ENCODE measurements around the gene ORC3. TPM values are rescaled to one million over a fixed set of nuclear protein-coding genes. Genes with fewer than 3 reads are reported as not detected.
A peak's percentile ranks its signal among the peaks of the same experiment; 100 is the strongest.

The ORC3 gene
- 29.1 TPM for total RNA-seq
- 10 to 100 TPM; 20.2 to 26.5 (median 23.7) TPM for polyA plus RNA-seq (ENCODE audit: insufficient read depth in 1 of 8, insufficient read length in 8 of 8, low replicate concordance in 1 of 8)
- long read RNA-seq, donor 1, partial matches to known transcripts, result 0 of 4 reads
- long read RNA-seq, donor 1, other reads (novel, unspliced or antisense), result 0 of 4 reads
- long read RNA-seq, donor 2, result 0 reads
- long read RNA-seq, donor 3, partial matches to known transcripts, result 0 of 20 reads
- long read RNA-seq, donor 3, other reads (novel, unspliced or antisense), result 17 of 20 reads
- long read RNA-seq, donor 4, result 0 reads
- long read RNA-seq, donor 5, partial matches to known transcripts, result 0 of 7 reads
- long read RNA-seq, donor 5, other reads (novel, unspliced or antisense), result 0 of 7 reads
- long read RNA-seq, donor 6, transcript ORC3-202 (20 exons, 2,512 nt), result major isoform, 6 of 12 reads
- long read RNA-seq, donor 6, partial matches to known transcripts, result 0 of 12 reads
- long read RNA-seq, donor 6, other reads (novel, unspliced or antisense), result 0 of 12 reads
- long read RNA-seq, donor 7, partial matches to known transcripts, result 0 of 22 reads
- long read RNA-seq, donor 7, other reads (novel, unspliced or antisense), result 19 of 22 reads
- long read RNA-seq, donor 8, partial matches to known transcripts, result 10 of 27 reads
- long read RNA-seq, donor 8, other reads (novel, unspliced or antisense), result 16 of 27 reads
- long read RNA-seq, donor 9, partial matches to known transcripts, result 0 of 2 reads
- long read RNA-seq, donor 9, other reads (novel, unspliced or antisense), result 0 of 2 reads
- long read RNA-seq, donor 10, partial matches to known transcripts, result 5 of 28 reads
- long read RNA-seq, donor 10, other reads (novel, unspliced or antisense), result 18 of 28 reads
- long read RNA-seq, donor 11, partial matches to known transcripts, result 0 of 16 reads
- long read RNA-seq, donor 11, other reads (novel, unspliced or antisense), result 15 of 16 reads

- H3K27me3 ChIP-seq (ENCODE audit: control insufficient read depth, insufficient read depth, low read length), result no peaks in the 10 kb centered on the region
- peaks cover 3% of the 10 kb centered on the region for H3K36me3 ChIP-seq (ENCODE audit: control insufficient read depth, insufficient read depth, low read length)
- H3K4me1 ChIP-seq (ENCODE audit: control insufficient read depth, insufficient read depth, low read length), result peaks cover 13% of the 10 kb centered on the region
- no peaks in the 10 kb centered on the region for H3K9me3 ChIP-seq (replicated peaks; ENCODE audit: control insufficient read depth, low read depth, low read length)
- 0% methylated on average over 28 of the region's 49 CpGs for WGBS (ENCODE audit: insufficient coverage)
- H3K27ac ChIP-seq (ENCODE audit: low read length), result peak within 1 kb of the TSS; percentile 94
- H3K4me3 ChIP-seq (ENCODE audit: low read length), result peak within 1 kb of the TSS; percentile 98
- DNase-seq, result peak; percentile 98
These were observed at the start of gene ORC3, which contains the start of gene RARS2 for GRCh38 chr6:87589693-87590416. Gene ORC3, plus strand, starts transcription at chr6:87590135. Its CDS starts 34 bp downstream, at chr6:87590169. Gene RARS2, minus strand, starts transcription at chr6:87589987. Its CDS starts 30 bp downstream, at chr6:87589957.

GRCh38 chr6:87540539-87540938 is 49.4 kb upstream of the ORC3 start:
- H3K4me1 ChIP-seq (ENCODE audit: control insufficient read depth, insufficient read depth, low read length), result no peaks in the 10 kb centered on the region
- no peaks in the 10 kb centered on the region for H3K9me3 ChIP-seq (replicated peaks; ENCODE audit: control insufficient read depth, low read depth, low read length)
- DNase-seq, result peak; percentile 74
- peak overlapping the region; percentile 16 for H3K27ac ChIP-seq (ENCODE audit: low read length)
- no peaks in the 10 kb centered on the region for H3K27me3 ChIP-seq (ENCODE audit: control insufficient read depth, insufficient read depth, low read length)
- H3K4me3 ChIP-seq (ENCODE audit: low read length), result no peak overlapping the region
- 15% methylated on average over 4 of the region's 4 CpGs for WGBS (ENCODE audit: insufficient coverage)
- H3K36me3 ChIP-seq (ENCODE audit: control insufficient read depth, insufficient read depth, low read length), result peaks cover 24% of the 10 kb centered on the region

- no CpG with 5 or more reads among the region's 1 CpG for WGBS (ENCODE audit: insufficient coverage)
- Histone ChIP-seq H3K27me3 (ENCODE audit: control insufficient read depth, insufficient read depth, low read length) (no peaks in the 10 kb centered on the region), H3K9me3 (replicated peaks; ENCODE audit: control insufficient read depth, low read depth, low read length) (no peaks in the 10 kb centered on the region), H3K27ac (ENCODE audit: low read length) (no peak overlapping the region), H3K4me1 (ENCODE audit: control insufficient read depth, insufficient read depth, low read length) (no peaks in the 10 kb centered on the region), H3K36me3 (ENCODE audit: control insufficient read depth, insufficient read depth, low read length) (peaks cover 24% of the 10 kb centered on the region), H3K4me3 (ENCODE audit: low read length) (no peak overlapping the region)
- no peak for DNase-seq
These were observed 48.9 kb upstream of the ORC3 start for GRCh38 chr6:87541041-87541440.

- H3K4me3 ChIP-seq (ENCODE audit: low read length), result no peak overlapping the region
- peak; percentile 84 for DNase-seq
- H3K27ac ChIP-seq (ENCODE audit: low read length), result no peak overlapping the region
- no peaks in the 10 kb centered on the region for H3K9me3 ChIP-seq (replicated peaks; ENCODE audit: control insufficient read depth, low read depth, low read length)
- no peaks in the 10 kb centered on the region for H3K27me3 ChIP-seq (ENCODE audit: control insufficient read depth, insufficient read depth, low read length)
- no peaks in the 10 kb centered on the region for H3K4me1 ChIP-seq (ENCODE audit: control insufficient read depth, insufficient read depth, low read length)
- no CpG with 5 or more reads among the region's 2 CpGs for WGBS (ENCODE audit: insufficient coverage)
- H3K36me3 ChIP-seq (ENCODE audit: control insufficient read depth, insufficient read depth, low read length), result peaks cover 24% of the 10 kb centered on the region
These were observed 48.2 kb upstream of the ORC3 start for GRCh38 chr6:87541744-87542143.

- WGBS (ENCODE audit: insufficient coverage), result no CpG with 5 or more reads among the region's 4 CpGs
- H3K27ac ChIP-seq (ENCODE audit: low read length), result no peak overlapping the region
- no peaks in the 10 kb centered on the region for H3K9me3 ChIP-seq (replicated peaks; ENCODE audit: control insufficient read depth, low read depth, low read length)
- peaks cover 25% of the 10 kb centered on the region for H3K36me3 ChIP-seq (ENCODE audit: control insufficient read depth, insufficient read depth, low read length)
- H3K4me3 ChIP-seq (ENCODE audit: low read length), result no peak overlapping the region
- DNase-seq, result peak; percentile 71
- H3K4me1 ChIP-seq (ENCODE audit: control insufficient read depth, insufficient read depth, low read length), result no peaks in the 10 kb centered on the region
- no peaks in the 10 kb centered on the region for H3K27me3 ChIP-seq (ENCODE audit: control insufficient read depth, insufficient read depth, low read length)
These were observed 46.0 kb upstream of the ORC3 start for GRCh38 chr6:87543696-87544473.

GRCh38 chr6:87544474-87544735 is 45.5 kb upstream of the ORC3 start:
- WGBS (ENCODE audit: insufficient coverage), result no CpG with 5 or more reads among the region's 1 CpG
- Histone ChIP-seq H3K9me3 (replicated peaks; ENCODE audit: control insufficient read depth, low read depth, low read length) (no peaks in the 10 kb centered on the region), H3K27ac (ENCODE audit: low read length) (no peak overlapping the region), H3K4me1 (ENCODE audit: control insufficient read depth, insufficient read depth, low read length) (no peaks in the 10 kb centered on the region), H3K27me3 (ENCODE audit: control insufficient read depth, insufficient read depth, low read length) (no peaks in the 10 kb centered on the region), H3K36me3 (ENCODE audit: control insufficient read depth, insufficient read depth, low read length) (peaks cover 23% of the 10 kb centered on the region), H3K4me3 (ENCODE audit: low read length) (no peak overlapping the region)
- no peak for DNase-seq

- Histone ChIP-seq H3K9me3 (replicated peaks; ENCODE audit: control insufficient read depth, low read depth, low read length) (no peaks in the 10 kb centered on the region), H3K27me3 (ENCODE audit: control insufficient read depth, insufficient read depth, low read length) (no peaks in the 10 kb centered on the region), H3K27ac (ENCODE audit: low read length) (no peak overlapping the region), H3K4me3 (ENCODE audit: low read length) (no peak overlapping the region), H3K36me3 (ENCODE audit: control insufficient read depth, insufficient read depth, low read length) (peaks cover 24% of the 10 kb centered on the region), H3K4me1 (ENCODE audit: control insufficient read depth, insufficient read depth, low read length) (no peaks in the 10 kb centered on the region)
- WGBS (ENCODE audit: insufficient coverage), result no CpG with 5 or more reads among the region's 2 CpGs
- DNase-seq, result no peak
These were observed 38.1 kb upstream of the ORC3 start for GRCh38 chr6:87551799-87552198.

GRCh38 chr6:87553159-87553765 is 36.7 kb upstream of the ORC3 start:
- no peak overlapping the region for H3K27ac ChIP-seq (ENCODE audit: low read length)
- H3K36me3 ChIP-seq (ENCODE audit: control insufficient read depth, insufficient read depth, low read length), result peaks cover 22% of the 10 kb centered on the region
- H3K4me1 ChIP-seq (ENCODE audit: control insufficient read depth, insufficient read depth, low read length), result no peaks in the 10 kb centered on the region
- H3K9me3 ChIP-seq (replicated peaks; ENCODE audit: control insufficient read depth, low read depth, low read length), result no peaks in the 10 kb centered on the region
- WGBS (ENCODE audit: insufficient coverage), result 83% methylated on average over 1 of the region's 4 CpGs
- H3K27me3 ChIP-seq (ENCODE audit: control insufficient read depth, insufficient read depth, low read length), result no peaks in the 10 kb centered on the region
- no peak for DNase-seq
- H3K4me3 ChIP-seq (ENCODE audit: low read length), result no peak overlapping the region

- Histone ChIP-seq H3K4me3 (ENCODE audit: low read length) (no peak overlapping the region), H3K27me3 (ENCODE audit: control insufficient read depth, insufficient read depth, low read length) (no peaks in the 10 kb centered on the region), H3K4me1 (ENCODE audit: control insufficient read depth, insufficient read depth, low read length) (no peaks in the 10 kb centered on the region), H3K36me3 (ENCODE audit: control insufficient read depth, insufficient read depth, low read length) (peaks cover 20% of the 10 kb centered on the region), H3K9me3 (replicated peaks; ENCODE audit: control insufficient read depth, low read depth, low read length) (no peaks in the 10 kb centered on the region), H3K27ac (ENCODE audit: low read length) (no peak overlapping the region)
- DNase-seq, result no peak
These were observed 34.4 kb upstream of the ORC3 start for GRCh38 chr6:87555506-87555905.

All from muscle of leg (tissue), 16 donors.